H7 (cell line): Measurements from ENCODE around the gene CREB3L1. TPM values are rescaled to one million over a fixed set of nuclear protein-coding genes. Genes with fewer than 3 reads are reported as not detected.

Experiments used
- DNase-seq: peaks from one replicate; pipeline ENCODE4 v3.0.0; 2012
- H3K27me3 ChIP-seq: 2 replicates; pipeline ENCODE4 v1.6.0; 2011; ENCODE audit warnings: mild to moderate bottlenecking, low read length; ENCODE audit not compliant: control insufficient read depth, insufficient read depth
- H3K36me3 ChIP-seq: replicated peaks from 2 replicates; pipeline ENCODE4 v1.5.1; 2011; ENCODE audit warnings: low read length; ENCODE audit not compliant: control insufficient read depth, insufficient read depth
- H3K4me3 ChIP-seq: 2 replicates; pipeline ENCODE4 v1.5.1; 2011; ENCODE audit warnings: low read depth, mild to moderate bottlenecking, control low read depth, low read length, moderate library complexity; ENCODE audit not compliant: insufficient read depth
- total RNA-seq: library from RNA; depleted of rRNA; stranded (reverse); fragments of >200 nt; shearing (Covaris generic); gene quantifications from 2 replicates; pipeline ENCODE4 v1.2.3, GENCODE V29; 2014

Gene CREB3L1
- total RNA-seq, 1 experiment from 2014 or later, result 1.6 TPM

GRCh38 chr11:46242952-46243795 lies 34.3 kb upstream of the CREB3L1 start:
- H3K4me3 ChIP-seq, result peak overlapping the region; percentile 71
- peaks cover 8% of the 10 kb centered on the region for H3K27me3 ChIP-seq
- H3K36me3 ChIP-seq, result no peaks in the 10 kb centered on the region
- DNase-seq, result peak; percentile 99

GRCh38 chr11:46243796-46244109 lies 33.7 kb upstream of the CREB3L1 start:
- peak overlapping the region; percentile 71 for H3K4me3 ChIP-seq
- H3K36me3 ChIP-seq, result no peaks in the 10 kb centered on the region
- DNase-seq, result no peak
- H3K27me3 ChIP-seq, result peaks cover 2% of the 10 kb centered on the region

- Histone ChIP-seq H3K36me3 (no peaks in the 10 kb centered on the region), H3K4me3 (no peak overlapping the region), H3K27me3 (no peaks in the 10 kb centered on the region)
- DNase-seq, result no peak
Measured at GRCh38 chr11:46246521-46246920, 30.9 kb upstream of the CREB3L1 start.

GRCh38 chr11:46247090-46247489 lies 30.4 kb upstream of the CREB3L1 start:
- no peak overlapping the region for H3K4me3 ChIP-seq
- H3K27me3 ChIP-seq, result no peaks in the 10 kb centered on the region
- no peak for DNase-seq
- H3K36me3 ChIP-seq, result no peaks in the 10 kb centered on the region

- no peak overlapping the region for H3K4me3 ChIP-seq
- no peaks in the 10 kb centered on the region for H3K36me3 ChIP-seq
- DNase-seq, result peak; percentile 84
- H3K27me3 ChIP-seq, result no peaks in the 10 kb centered on the region
Measured at GRCh38 chr11:46247659-46248058, 29.8 kb upstream of the CREB3L1 start.

- H3K36me3 ChIP-seq, result no peaks in the 10 kb centered on the region
- DNase-seq, result peak; percentile 79
- H3K4me3 ChIP-seq, result no peak overlapping the region
- no peaks in the 10 kb centered on the region for H3K27me3 ChIP-seq
Measured at GRCh38 chr11:46248289-46249102, 29.0 kb upstream of the CREB3L1 start.

GRCh38 chr11:46249103-46249937 lies 28.1 kb upstream of the CREB3L1 start:
- Histone ChIP-seq H3K4me3 (no peak overlapping the region), H3K27me3 (no peaks in the 10 kb centered on the region), H3K36me3 (no peaks in the 10 kb centered on the region)
- no peak for DNase-seq

GRCh38 chr11:46249938-46250744 lies 27.3 kb upstream of the CREB3L1 start:
- Histone ChIP-seq H3K27me3 (no peaks in the 10 kb centered on the region), H3K4me3 (no peak overlapping the region), H3K36me3 (no peaks in the 10 kb centered on the region)
- DNase-seq, result no peak

- Histone ChIP-seq H3K27me3 (no peaks in the 10 kb centered on the region), H3K36me3 (no peaks in the 10 kb centered on the region), H3K4me3 (no peak overlapping the region)
- no peak for DNase-seq
Measured at GRCh38 chr11:46250745-46251052, 26.8 kb upstream of the CREB3L1 start.

- Histone ChIP-seq H3K27me3 (no peaks in the 10 kb centered on the region), H3K4me3 (no peak overlapping the region), H3K36me3 (no peaks in the 10 kb centered on the region)
- DNase-seq, result no peak
Measured at GRCh38 chr11:46251954-46252353, 25.5 kb upstream of the CREB3L1 start.

- no peak for DNase-seq
- Histone ChIP-seq H3K36me3 (no peaks in the 10 kb centered on the region), H3K4me3 (no peak overlapping the region), H3K27me3 (no peaks in the 10 kb centered on the region)
Measured at GRCh38 chr11:46252373-46252914, 25.0 kb upstream of the CREB3L1 start.

GRCh38 chr11:46253258-46254132 lies 24.0 kb upstream of the CREB3L1 start:
- no peak for DNase-seq
- Histone ChIP-seq H3K27me3 (no peaks in the 10 kb centered on the region), H3K36me3 (no peaks in the 10 kb centered on the region)

GRCh38 chr11:46254133-46254491 lies 23.4 kb upstream of the CREB3L1 start:
- no peak overlapping the region for H3K4me3 ChIP-seq
- DNase-seq, result peak; percentile 69
- H3K36me3 ChIP-seq, result no peaks in the 10 kb centered on the region
- no peaks in the 10 kb centered on the region for H3K27me3 ChIP-seq

More at GRCh38 chr11:46253258-46254132, 24.0 kb upstream of the CREB3L1 start:
- H3K4me3 ChIP-seq, result no peak overlapping the region
